ENCODE data around the gene PTPRK. TPM values are rescaled to one million over a fixed set of nuclear protein-coding genes. Genes with fewer than 3 reads are reported as not detected.

The PTPRK gene
- total and polyA plus RNA-seq, 2 experiments from 2014 or later = 26.9 to 56.4 TPM

- peaks cover 7% of the 10 kb centered on the region; the same call in 1 of the 2 replicates for H3K27me3 ChIP-seq (ENCODE audit: insufficient read depth)
- peak overlapping the region; percentile 92 for H3K4me3 ChIP-seq
- Mint-ChIP-seq H3K4me1 (peaks cover 38% of the 10 kb centered on the region), H3K36me3 (ENCODE audit: low read depth) (no peaks in the 10 kb centered on the region), H3K4me3 (peak overlapping the region; percentile 88), H3K27ac (peak overlapping the region; percentile 97), H3K27me3 (ENCODE audit: insufficient read depth, low read depth, poor library complexity) (peaks cover 12% of the 10 kb centered on the region), H3K9me3 (no peaks in the 10 kb centered on the region; the same call in 2 of the 3 replicates)
- DNase-seq (ENCODE audit: low spot score) = peak; percentile 79
- peak overlapping the region; percentile 92 for H3K4me2 ChIP-seq
- peaks cover 54% of the 10 kb centered on the region for H3K79me2 ChIP-seq (replicated peaks; ENCODE audit: insufficient read depth)
- H3F3A ChIP-seq (replicated peaks; ENCODE audit: low read depth) = 0 out of 2 replicates have a peak, but pooled peaks cover 2% of the 10 kb centered on the region
- ATAC-seq = peak; percentile 61
- peaks cover 24% of the 10 kb centered on the region; the same call in 1 of the 2 replicates for H4K20me1 ChIP-seq (replicated peaks; ENCODE audit: insufficient read depth)
- H2AFZ ChIP-seq = peak overlapping the region; percentile 81
- H3K27ac ChIP-seq (ENCODE audit: low read depth) = peak overlapping the region; percentile 91; the same call in 1 of the 2 replicates
- H3K36me3 ChIP-seq (ENCODE audit: insufficient read depth) = no peaks in the 10 kb centered on the region
- H3K4me1 ChIP-seq (ENCODE audit: insufficient read depth) = peaks cover 23% of the 10 kb centered on the region
- no peaks in the 10 kb centered on the region for H3K9me2 ChIP-seq (ENCODE audit: insufficient read depth)
- TF ChIP-seq JUNB (IDR thresholded peaks at IDR 0.05; ENCODE audit: unreplicated experiment) (no peak), REST (IDR thresholded peaks at IDR 0.05; ENCODE audit: unreplicated experiment) (no peak), CTCF (conservative IDR thresholded peaks at IDR 0.05; ENCODE audit: low read depth in 2 of 2) (peak; percentile 13 to 34; a peak in 2 of 4 replicates)
Measured at GRCh38 chr6:128519132-128519930, 1.1 kb downstream of the PTPRK start.

- peaks cover 43% of the 10 kb centered on the region for H3K4me1 Mint-ChIP-seq
- ATAC-seq = no peak
- Histone ChIP-seq H3K27ac (ENCODE audit: low read depth) (no peak overlapping the region), H3K9me2 (ENCODE audit: insufficient read depth) (no peaks in the 10 kb centered on the region), H3K4me3 (peak overlapping the region; percentile 92), H3K27me3 (ENCODE audit: insufficient read depth) (peaks cover 7% of the 10 kb centered on the region; the same call in 1 of the 2 replicates), H3K79me2 (replicated peaks; ENCODE audit: insufficient read depth) (peaks cover 62% of the 10 kb centered on the region), H3K36me3 (ENCODE audit: insufficient read depth) (no peaks in the 10 kb centered on the region), H2AFZ (no peak overlapping the region), H3F3A (replicated peaks; ENCODE audit: low read depth) (0 out of 2 replicates have a peak, but pooled peaks cover 2% of the 10 kb centered on the region), H3K4me2 (peak overlapping the region; percentile 92), H3K4me1 (ENCODE audit: insufficient read depth) (peaks cover 23% of the 10 kb centered on the region), H4K20me1 (replicated peaks; ENCODE audit: insufficient read depth) (peaks cover 24% of the 10 kb centered on the region; the same call in 1 of the 2 replicates)
- H3K27ac Mint-ChIP-seq = no peak overlapping the region
- DNase-seq (ENCODE audit: low spot score) = no peak
- H3K27me3 Mint-ChIP-seq (ENCODE audit: insufficient read depth, low read depth, poor library complexity) = peaks cover 12% of the 10 kb centered on the region
- H3K4me3 Mint-ChIP-seq = peak overlapping the region; percentile 88
- no peaks in the 10 kb centered on the region; the same call in 2 of the 3 replicates for H3K9me3 Mint-ChIP-seq
- no peaks in the 10 kb centered on the region for H3K36me3 Mint-ChIP-seq (ENCODE audit: low read depth)
- no peak for TF ChIP-seq ZNF462 (CRISPR knock-in tag; IDR thresholded peaks at IDR 0.05)
Measured at GRCh38 chr6:128518434-128519131, 1.8 kb downstream of the PTPRK start.
